Neural cell (in vitro differentiated cells): ENCODE measurements around the gene CAMKV.
"Not testable (repeated sequence)": the region's sequence is repeated elsewhere in the genome, so short reads cannot be mapped to it uniquely, and the experiment has no call there.

Source experiments
- CTCF ChIP-seq: fragments of 450-650 bp; IDR thresholded peaks from 2 replicates; pipeline ENCODE4 v1.5.1; 2014; ENCODE audit warnings: antibody characterized with exemption, mild to moderate bottlenecking, moderate library complexity; ENCODE audit not compliant: poor library complexity, severe bottlenecking
- EP300 ChIP-seq: fragments of 450-650 bp; conservative IDR thresholded peaks from 2 replicates; pipeline ENCODE4 v1.6.1; 2014; ENCODE audit warnings: antibody characterized with exemption, mild to moderate bottlenecking, moderate library complexity; ENCODE audit not compliant: poor library complexity, severe bottlenecking
- EZH2 ChIP-seq: fragments of 200-600, 300-800 bp; shearing (Covaris generic), sonication (generic); IDR thresholded peaks from 2 replicates; pipeline ENCODE4 v1.6.1; 2014; ENCODE audit warnings: antibody characterized with exemption, low read length, borderline replicate concordance, mild to moderate bottlenecking; ENCODE audit not compliant: insufficient read depth, poor library complexity, severe bottlenecking
- POLR2AphosphoS5 ChIP-seq: IDR thresholded peaks from 2 replicates; pipeline ENCODE4 v1.6.1; 2012
- RAD21 ChIP-seq: fragments of 450-650 bp; conservative IDR thresholded peaks from 2 replicates; pipeline ENCODE4 v1.6.1; 2014; ENCODE audit warnings: antibody characterized with exemption, mild to moderate bottlenecking, moderate library complexity
- REST ChIP-seq: IDR thresholded peaks from 2 replicates; pipeline ENCODE4 v1.6.1; 2012; ENCODE audit warnings: borderline replicate concordance
- SMC3 ChIP-seq: fragments of 450-650 bp; conservative IDR thresholded peaks from 2 replicates; pipeline ENCODE4 v1.6.1; 2014; ENCODE audit warnings: antibody characterized with exemption, mild to moderate bottlenecking, moderate library complexity; ENCODE audit not compliant: poor library complexity

- TF ChIP-seq CTCF, EP300, EZH2, POLR2AphosphoS5, SMC3, REST, RAD21: not testable (repeated sequence)
Measured at GRCh38 chr3:49904448-49904847, 34.7 kb upstream of the CAMKV start.
